Transverse colon (tissue), 4 donors: ENCODE results near the gene FMNL2. TPM values are rescaled to one million over a fixed set of nuclear protein-coding genes. Genes with fewer than 3 reads are reported as not detected.

Source experiments
- DNase-seq: peaks from one replicate; pipeline ENCODE4 v3.0.0-alpha.2; 2019
- H3K27ac ChIP-seq, 4 donors: fragments of 200-600 bp; sonication (generic); 2 replicates each; pipeline ENCODE4 v1.5.1; 2016 to 2018; ENCODE audit warnings: inconsistent platforms in 4 of 4
- H3K27me3 ChIP-seq: fragments of 200-600 bp; sonication (generic); 2 replicates; pipeline ENCODE4 v1.5.1; 2017; ENCODE audit warnings: inconsistent platforms
- H3K36me3 ChIP-seq, 4 donors: fragments of 200-600 bp; sonication (generic); 2 replicates each; pipeline ENCODE4 v1.5.1; 2017 to 2019; ENCODE audit warnings: inconsistent platforms in 4 of 4
- H3K4me1 ChIP-seq, 4 donors: fragments of 200-600 bp; sonication (generic); 2 replicates each; pipeline ENCODE4 v1.5.1; 2017 to 2020; ENCODE audit warnings: inconsistent platforms in 4 of 4
- H3K4me3 ChIP-seq, 4 donors: fragments of 200-600 bp; sonication (generic); 1 replicate in 1 of 4; 2 replicates in 3 of 4; pipeline versions ENCODE4 v1.5.1 to v1.6.1; 2017 to 2019; ENCODE audit warnings: inconsistent platforms in 4 of 4
- H3K9me3 ChIP-seq, 2 donors: fragments of 200-600 bp; sonication (generic); 2 replicates each; pipeline ENCODE4 v1.5.1; 2017 to 2019; ENCODE audit warnings: inconsistent platforms in 2 of 2
- EP300 ChIP-seq: sonication (generic); formaldehyde crosslinking; IDR thresholded peaks from one replicate; pipeline ENCODE4 v1.6.1; 2017; ENCODE audit warnings: antibody characterized with exemption, low read depth
- POLR2A ChIP-seq: fragments of 450-650 bp; IDR thresholded peaks from one replicate; pipeline ENCODE4 v1.6.1; 2016; ENCODE audit warnings: antibody characterized with exemption, mild to moderate bottlenecking, moderate library complexity
- POLR2AphosphoS5 ChIP-seq, 3 donors: sonication (generic); formaldehyde crosslinking; IDR thresholded peaks; one replicate each; pipeline ENCODE4 v1.6.1; 2016; ENCODE audit warnings: antibody characterized with exemption in 3 of 3
- WGBS, 2 donors: methylation state at CpG; one replicate each; pipeline ENCODE4 v1.1.5; 2018; ENCODE audit warnings: low coverage in 1 of 2; 5-methylcytosine and 5-hydroxymethylcytosine counted together
- in situ Hi-C, 4 donors: fragments of 200-750 bp; cut with MboI; loops; one replicate each; pipeline versions ENCODE4 v1.15.0 to v1.15.1; 2017; ENCODE audit warnings: low sequenced_read_pairs in 3 of 4, low pct_ligation_motif_present in 1 of 4, low pct_unique_long_range_greater_than_20kb in 1 of 4
- intact Hi-C: fragments of 100-400 bp; cut with DNase I; formaldehyde crosslinking; loops from one replicate; pipeline ENCODE4 v1.15.1; 2023; ENCODE audit warnings: low total_unique reads
- total RNA-seq, 4 donors: library from RNA; depleted of rRNA; stranded (reverse); fragments of >200 nt; gene quantifications; one replicate each; pipeline ENCODE4 v1.1.0, GENCODE V29; 2016
- TF ChIP-seq, protein P1 (sequence below), 5 experiments: fragments of 200-600 bp in 3 of 5; fragments of 450-650 bp in 2 of 5; sonication (generic) in 3 of 5; IDR thresholded peaks; 1 replicate in 2 of 5; 2 replicates in 3 of 5; pipeline ENCODE4 v1.5.1; 2016 to 2017; ENCODE audit warnings: antibody characterized with exemption in 5 of 5, inconsistent platforms in 3 of 5, mild to moderate bottlenecking in 2 of 5, moderate library complexity in 1 of 5

FMNL2 gene
- total RNA-seq, 4 donors from 2014 or later = 9.2 to 31.4 (median 23.9) TPM

GRCh38 chr2:152350155-152350679, 15.2 kb downstream of the FMNL2 start:
- in situ Hi-C loops = no loop called here
- peak overlapping the region in 1 of 4 donors; percentile 3 for H3K27ac ChIP-seq
- H3K27me3 ChIP-seq = no peaks in the 10 kb centered on the region
- TF ChIP-seq POLR2AphosphoS5 (IDR thresholded peaks at IDR 0.05) = no peak
- no peak for TF ChIP-seq EP300
- TF ChIP-seq, protein P1, sequence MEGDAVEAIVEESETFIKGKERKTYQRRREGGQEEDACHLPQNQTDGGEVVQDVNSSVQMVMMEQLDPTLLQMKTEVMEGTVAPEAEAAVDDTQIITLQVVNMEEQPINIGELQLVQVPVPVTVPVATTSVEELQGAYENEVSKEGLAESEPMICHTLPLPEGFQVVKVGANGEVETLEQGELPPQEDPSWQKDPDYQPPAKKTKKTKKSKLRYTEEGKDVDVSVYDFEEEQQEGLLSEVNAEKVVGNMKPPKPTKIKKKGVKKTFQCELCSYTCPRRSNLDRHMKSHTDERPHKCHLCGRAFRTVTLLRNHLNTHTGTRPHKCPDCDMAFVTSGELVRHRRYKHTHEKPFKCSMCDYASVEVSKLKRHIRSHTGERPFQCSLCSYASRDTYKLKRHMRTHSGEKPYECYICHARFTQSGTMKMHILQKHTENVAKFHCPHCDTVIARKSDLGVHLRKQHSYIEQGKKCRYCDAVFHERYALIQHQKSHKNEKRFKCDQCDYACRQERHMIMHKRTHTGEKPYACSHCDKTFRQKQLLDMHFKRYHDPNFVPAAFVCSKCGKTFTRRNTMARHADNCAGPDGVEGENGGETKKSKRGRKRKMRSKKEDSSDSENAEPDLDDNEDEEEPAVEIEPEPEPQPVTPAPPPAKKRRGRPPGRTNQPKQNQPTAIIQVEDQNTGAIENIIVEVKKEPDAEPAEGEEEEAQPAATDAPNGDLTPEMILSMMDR (IDR thresholded peaks at IDR 0.05) = no peak
- TF ChIP-seq POLR2A = no peak
- intact Hi-C loops = no loop called here
- H3K4me3 ChIP-seq = no peak overlapping the region
- peaks cover 0 to 22% (median 2%) of the 10 kb centered on the region in 4 donors for H3K4me1 ChIP-seq
- DNase-seq = no peak
- WGBS, 2 donors = 71 to 83% methylated on average over 1 to 5 of the region's 5 CpGs
- H3K9me3 ChIP-seq = no peaks in the 10 kb centered on the region
- H3K36me3 ChIP-seq = no peaks in the 10 kb centered on the region

- in situ Hi-C loops = no loop called here
- no peak for DNase-seq
Measured at GRCh38 chr2:152352616-152353015, 17.6 kb downstream of the FMNL2 start.

DNA sequence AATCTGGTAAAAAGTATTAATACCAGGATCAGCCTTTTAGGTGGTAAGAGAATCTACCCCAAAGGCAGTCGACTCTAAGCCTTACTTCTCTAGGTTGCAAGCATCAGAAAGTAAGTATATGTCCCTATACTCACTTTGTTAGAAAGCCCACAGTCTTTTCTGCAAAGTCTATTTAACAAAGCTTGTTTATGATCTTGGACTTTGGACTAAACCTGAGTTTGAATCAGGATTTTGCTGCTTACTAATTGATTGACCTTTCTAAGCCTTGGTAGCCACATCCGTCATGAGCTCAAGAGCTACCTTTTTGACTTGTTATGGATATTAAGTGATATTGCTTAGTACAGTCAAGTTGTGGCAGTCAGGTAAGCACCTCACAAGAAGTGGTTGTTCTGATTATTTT, 18.4 kb downstream of the FMNL2 start:
- intact Hi-C loops (no loop called here), in situ Hi-C loops (no loop called here)
- 72 to 77% methylated on average over 2 of the region's 2 CpGs for WGBS, 2 donors
- no peaks in the 10 kb centered on the region for H3K9me3 ChIP-seq
- no peaks in the 10 kb centered on the region for H3K36me3 ChIP-seq
- H3K27me3 ChIP-seq = no peaks in the 10 kb centered on the region
- H3K27ac ChIP-seq = no peak overlapping the region
- TF ChIP-seq EP300 (no peak), POLR2AphosphoS5 (IDR thresholded peaks at IDR 0.05) (no peak), POLR2A (no peak)
- TF ChIP-seq, protein P1 (IDR thresholded peaks at IDR 0.05) = no peak
- no peak for DNase-seq
- peaks cover 0 to 22% (median 2%) of the 10 kb centered on the region in 4 donors for H3K4me1 ChIP-seq
- no peak overlapping the region for H3K4me3 ChIP-seq

More at GRCh38 chr2:152352616-152353015, 17.6 kb downstream of the FMNL2 start:
- Histone ChIP-seq H3K36me3 (no peaks in the 10 kb centered on the region), H3K9me3 (no peaks in the 10 kb centered on the region), H3K4me1 (peaks cover 0 to 22% (median 2%) of the 10 kb centered on the region in 4 donors), H3K27me3 (no peaks in the 10 kb centered on the region), H3K27ac (no peak overlapping the region), H3K4me3 (no peak overlapping the region)
- TF ChIP-seq POLR2A (no peak), EP300 (no peak), POLR2AphosphoS5 (IDR thresholded peaks at IDR 0.05) (no peak)
- TF ChIP-seq, protein P1 (IDR thresholded peaks at IDR 0.05) = no peak
- intact Hi-C loops = no loop called here

GRCh38 chr2:152354069-152354755, 19.2 kb downstream of the FMNL2 start:
- Histone ChIP-seq H3K4me3 (no peak overlapping the region), H3K27ac (no peak overlapping the region), H3K27me3 (no peaks in the 10 kb centered on the region), H3K36me3 (no peaks in the 10 kb centered on the region), H3K4me1 (peaks cover 0 to 22% (median 2%) of the 10 kb centered on the region in 4 donors), H3K9me3 (no peaks in the 10 kb centered on the region)
- intact Hi-C loops (no loop called here), in situ Hi-C loops (no loop called here)
- DNase-seq = no peak
- TF ChIP-seq POLR2A = no peak
- TF ChIP-seq EP300 = no peak
- TF ChIP-seq POLR2AphosphoS5 (IDR thresholded peaks at IDR 0.05) = no peak
- TF ChIP-seq, protein P1 (IDR thresholded peaks at IDR 0.05) = no peak
- 76 to 83% methylated on average over 4 of the region's 4 CpGs for WGBS, 2 donors
